ENCODE measurements around the gene TRIM75. TPM values are rescaled to one million over a fixed set of nuclear protein-coding genes. Genes with fewer than 3 reads are reported as not detected.

The TRIM75 gene
- polyA plus RNA-seq, 1 experiment: not detected

DNA sequence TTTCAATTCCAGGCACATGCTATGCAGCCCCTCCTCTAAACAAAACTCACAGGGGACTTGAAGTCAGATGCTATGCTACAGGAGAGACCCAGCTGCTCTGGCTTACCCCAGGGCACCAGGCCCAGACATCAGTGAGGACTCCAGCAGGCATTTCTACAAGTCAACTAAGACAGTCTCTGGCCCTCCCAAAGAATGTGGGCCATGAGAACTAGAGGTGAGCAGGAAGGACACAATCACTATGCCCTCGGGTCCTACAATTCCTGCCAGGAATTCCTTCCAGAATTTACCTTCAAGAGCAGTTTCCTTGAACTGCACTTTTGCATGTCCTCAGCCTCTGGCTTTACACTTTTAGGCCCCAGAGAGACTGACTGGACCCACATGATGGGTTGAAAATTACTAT is 41.6 kb downstream of the TRIM75 start:
- H3K36me3 ChIP-seq (ENCODE audit: control insufficient read depth, insufficient read depth, low read length): no peaks in the 10 kb centered on the region; the same call in 1 of the 2 replicates
- DNase-seq (ENCODE audit: low read depth): no peak
- CTCF ChIA-PET: interaction anchor here (3.3 kb wide), 1 partner anchor 327 kb away, joined by 20 read pairs; no protein-coding TSS in a partner anchor
- H3K4me3 ChIP-seq (ENCODE audit: low read depth, low read length): no peak overlapping the region
- POLR2A ChIA-PET: no interaction called here
- no peaks in the 10 kb centered on the region for H3K27me3 ChIP-seq (ENCODE audit: control insufficient read depth, insufficient read depth, low read length)
- TF ChIP-seq, protein P1, sequence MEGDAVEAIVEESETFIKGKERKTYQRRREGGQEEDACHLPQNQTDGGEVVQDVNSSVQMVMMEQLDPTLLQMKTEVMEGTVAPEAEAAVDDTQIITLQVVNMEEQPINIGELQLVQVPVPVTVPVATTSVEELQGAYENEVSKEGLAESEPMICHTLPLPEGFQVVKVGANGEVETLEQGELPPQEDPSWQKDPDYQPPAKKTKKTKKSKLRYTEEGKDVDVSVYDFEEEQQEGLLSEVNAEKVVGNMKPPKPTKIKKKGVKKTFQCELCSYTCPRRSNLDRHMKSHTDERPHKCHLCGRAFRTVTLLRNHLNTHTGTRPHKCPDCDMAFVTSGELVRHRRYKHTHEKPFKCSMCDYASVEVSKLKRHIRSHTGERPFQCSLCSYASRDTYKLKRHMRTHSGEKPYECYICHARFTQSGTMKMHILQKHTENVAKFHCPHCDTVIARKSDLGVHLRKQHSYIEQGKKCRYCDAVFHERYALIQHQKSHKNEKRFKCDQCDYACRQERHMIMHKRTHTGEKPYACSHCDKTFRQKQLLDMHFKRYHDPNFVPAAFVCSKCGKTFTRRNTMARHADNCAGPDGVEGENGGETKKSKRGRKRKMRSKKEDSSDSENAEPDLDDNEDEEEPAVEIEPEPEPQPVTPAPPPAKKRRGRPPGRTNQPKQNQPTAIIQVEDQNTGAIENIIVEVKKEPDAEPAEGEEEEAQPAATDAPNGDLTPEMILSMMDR (IDR thresholded peaks at IDR 0.05; ENCODE audit: insufficient read depth, low read depth, low read length): no peak

DNA sequence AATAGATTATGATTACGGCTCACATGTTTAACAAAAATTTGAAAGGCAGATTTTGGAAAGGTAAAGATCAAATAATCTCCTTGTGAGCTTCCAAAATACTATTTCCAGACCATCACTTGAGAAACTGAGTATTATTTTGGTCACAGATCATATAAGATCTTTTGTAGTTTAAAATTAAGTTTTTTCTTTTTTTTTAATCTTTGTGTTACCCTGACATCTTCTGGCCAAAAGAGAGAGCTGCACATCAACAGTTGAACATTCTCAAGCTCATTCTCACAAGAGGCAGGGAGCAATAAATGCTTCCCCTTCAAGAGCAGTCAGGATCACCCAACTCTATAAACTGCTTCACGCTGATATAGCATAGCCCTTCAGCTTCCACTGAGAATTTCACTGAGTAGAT is 43.1 kb downstream of the TRIM75 start:
- TF ChIP-seq, protein P1 (IDR thresholded peaks at IDR 0.05; ENCODE audit: insufficient read depth, low read depth, low read length): peak; percentile 61
- DNase-seq (ENCODE audit: low read depth): no peak
- peaks cover 2% of the 10 kb centered on the region; the same call in 1 of the 2 replicates for H3K36me3 ChIP-seq (ENCODE audit: control insufficient read depth, insufficient read depth, low read length)
- CTCF ChIA-PET: interaction anchor here (0.6 to 3.3 kb wide), 7 partner anchors 10 to 328 kb away, joined by 3 to 20 read pairs (median 3); partner anchors contain the start of gene TMEM192
- no peak overlapping the region for H3K4me3 ChIP-seq (ENCODE audit: low read depth, low read length)
- POLR2A ChIA-PET: interaction anchor here (0.6 kb wide), 1 partner anchor 16 kb away, joined by 5 read pairs; the partner anchor contains the start of gene TMEM192
- H3K27me3 ChIP-seq (ENCODE audit: control insufficient read depth, insufficient read depth, low read length): no peaks in the 10 kb centered on the region

DNA sequence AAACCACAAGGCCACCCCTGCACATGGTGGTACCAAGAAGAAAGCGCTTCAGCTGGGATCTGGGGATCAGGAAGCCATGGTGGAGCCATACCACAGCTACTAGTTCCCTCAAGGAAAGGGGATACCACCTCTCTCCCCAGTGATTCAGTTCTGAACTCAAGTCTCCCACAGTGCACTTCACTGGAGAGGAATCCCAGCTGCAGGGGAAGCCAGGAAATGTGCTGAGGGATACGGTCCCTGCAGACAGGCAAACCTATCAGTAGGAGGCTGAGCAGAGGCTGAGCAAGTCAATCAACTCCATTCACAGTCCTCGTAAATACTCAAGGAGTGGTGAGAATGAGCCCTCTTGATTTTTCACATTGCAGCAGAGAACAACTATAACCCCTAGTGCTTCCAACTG is 48.0 kb downstream of the TRIM75 start:
- Histone ChIP-seq H3K36me3 (ENCODE audit: control insufficient read depth, insufficient read depth, low read length) (peaks cover 2% of the 10 kb centered on the region; the same call in 1 of the 2 replicates), H3K4me3 (ENCODE audit: low read depth, low read length) (no peak overlapping the region), H3K27me3 (ENCODE audit: control insufficient read depth, insufficient read depth, low read length) (no peaks in the 10 kb centered on the region)
- CTCF ChIA-PET: interaction anchor here (0.7 to 1.2 kb wide), 2 partner anchors 14 to 333 kb away, joined by 3 read pairs; no protein-coding TSS in a partner anchor
- DNase-seq (ENCODE audit: low read depth): no peak
- POLR2A ChIA-PET: no interaction called here
- TF ChIP-seq, protein P1 (IDR thresholded peaks at IDR 0.05; ENCODE audit: insufficient read depth, low read depth, low read length): no peak

DNA sequence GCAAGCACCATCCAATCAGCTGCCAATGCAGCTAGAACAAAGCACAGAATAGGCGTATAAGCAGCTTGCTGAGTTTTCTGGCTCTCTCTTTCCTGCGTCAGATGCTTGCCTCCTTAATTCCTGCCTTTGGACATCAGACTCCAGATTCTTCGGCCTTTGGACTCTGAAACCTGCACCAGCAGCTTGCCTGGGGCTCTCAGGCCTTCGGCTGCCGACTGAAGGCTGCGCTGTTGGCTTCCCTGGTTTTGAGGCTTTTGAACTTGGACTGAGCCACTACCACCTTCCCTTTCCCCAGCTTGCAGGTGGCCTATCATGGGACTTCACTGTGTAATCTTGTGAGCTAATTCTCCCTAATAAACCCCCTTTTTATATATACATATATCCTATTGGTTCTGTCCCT is 52.9 kb downstream of the TRIM75 start:
- TF ChIP-seq, protein P1 (IDR thresholded peaks at IDR 0.05; ENCODE audit: insufficient read depth, low read depth, low read length): no peak
- peaks cover 2% of the 10 kb centered on the region; the same call in 1 of the 2 replicates for H3K36me3 ChIP-seq (ENCODE audit: control insufficient read depth, insufficient read depth, low read length)
- no peak overlapping the region for H3K4me3 ChIP-seq (ENCODE audit: low read depth, low read length)
- POLR2A ChIA-PET: no interaction called here
- DNase-seq (ENCODE audit: low read depth): no peak
- H3K27me3 ChIP-seq (ENCODE audit: control insufficient read depth, insufficient read depth, low read length): no peaks in the 10 kb centered on the region
- CTCF ChIA-PET: interaction anchor here (1.4 kb wide), 1 partner anchor 10 kb away, joined by 3 read pairs; no protein-coding TSS in a partner anchor

Small RNA genes within 50 kb of the gene (small RNA-seq; reads per million reads assigned to genes)
- not detected for gene AC106872.12 (ENCODE audit: insufficient read length, low read depth, low replicate concordance)

Other genes starting within 250 kb of the TRIM75 start
- gene APELA, start 176.7 kb upstream of the TRIM75 start, polyA plus RNA-seq (2011; rRNA removed): not detected in 2 replicates
- gene TRIM61, start 76.2 kb upstream of the TRIM75 start, polyA plus RNA-seq (2011; rRNA removed): 1.0 and 1.3 TPM in 2 replicates
- gene TRIM60, start 21.9 kb upstream of the TRIM75 start, polyA plus RNA-seq (2011; rRNA removed): not detected in 2 replicates
- gene TMEM192, start 59.0 kb downstream of the TRIM75 start, polyA plus RNA-seq (2011; rRNA removed): 11.1 and 19.3 TPM in 2 replicates
- gene KLHL2, start 153.7 kb downstream of the TRIM75 start, polyA plus RNA-seq (2011; rRNA removed): 6.8 and 11.7 TPM in 2 replicates